IMR-90 (cell line): ENCODE data around the gene MYO9B.

Source experiments
- BHLHE40 ChIP-seq: fragments of 150-350 bp; IDR thresholded peaks from 2 replicates; pipeline ENCODE4 v1.6.1; 2016; ENCODE audit warnings: mild to moderate bottlenecking, low read depth, low read length
- MAFK ChIP-seq: IDR thresholded peaks from 2 replicates; pipeline ENCODE4 v1.6.1; 2012; ENCODE audit warnings: low read depth, low read length, improper control_type of control experiment
- POLR2A ChIP-seq: IDR thresholded peaks from 2 replicates; pipeline ENCODE4 v1.6.1; 2012; ENCODE audit warnings: mild to moderate bottlenecking, low read depth, low read length
- RCOR1 ChIP-seq: IDR thresholded peaks from 2 replicates; pipeline ENCODE4 v1.6.1; 2012; ENCODE audit warnings: mild to moderate bottlenecking, low read length, improper control_type of control experiment; ENCODE audit not compliant: insufficient replicate concordance
- TF ChIP-seq, protein P1 (sequence below): conservative IDR thresholded peaks from 2 replicates; pipeline ENCODE4 v1.5.1; 2012; ENCODE audit warnings: mild to moderate bottlenecking, low read depth, low read length, improper control_type of control experiment

DNA sequence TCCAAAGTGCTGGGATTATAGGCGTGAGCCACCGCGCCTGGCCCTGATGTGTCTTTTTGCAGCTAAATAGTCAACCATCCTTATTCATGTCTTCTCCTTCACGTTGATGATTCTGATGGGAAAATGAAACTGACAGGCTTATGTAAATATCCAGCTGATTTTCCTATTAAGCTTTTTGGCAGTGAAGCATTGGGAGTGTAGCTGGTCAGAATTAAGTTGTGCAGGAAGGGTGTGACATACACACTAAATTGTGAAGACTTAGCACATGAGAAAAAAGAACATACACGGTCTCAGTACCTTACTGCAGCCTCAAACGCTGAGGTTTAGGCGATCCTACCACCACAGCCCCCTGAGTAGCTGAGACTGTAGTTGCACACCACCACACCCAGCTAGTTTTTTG lies 89.1 kb downstream of the MYO9B start:
- TF ChIP-seq, protein P1, sequence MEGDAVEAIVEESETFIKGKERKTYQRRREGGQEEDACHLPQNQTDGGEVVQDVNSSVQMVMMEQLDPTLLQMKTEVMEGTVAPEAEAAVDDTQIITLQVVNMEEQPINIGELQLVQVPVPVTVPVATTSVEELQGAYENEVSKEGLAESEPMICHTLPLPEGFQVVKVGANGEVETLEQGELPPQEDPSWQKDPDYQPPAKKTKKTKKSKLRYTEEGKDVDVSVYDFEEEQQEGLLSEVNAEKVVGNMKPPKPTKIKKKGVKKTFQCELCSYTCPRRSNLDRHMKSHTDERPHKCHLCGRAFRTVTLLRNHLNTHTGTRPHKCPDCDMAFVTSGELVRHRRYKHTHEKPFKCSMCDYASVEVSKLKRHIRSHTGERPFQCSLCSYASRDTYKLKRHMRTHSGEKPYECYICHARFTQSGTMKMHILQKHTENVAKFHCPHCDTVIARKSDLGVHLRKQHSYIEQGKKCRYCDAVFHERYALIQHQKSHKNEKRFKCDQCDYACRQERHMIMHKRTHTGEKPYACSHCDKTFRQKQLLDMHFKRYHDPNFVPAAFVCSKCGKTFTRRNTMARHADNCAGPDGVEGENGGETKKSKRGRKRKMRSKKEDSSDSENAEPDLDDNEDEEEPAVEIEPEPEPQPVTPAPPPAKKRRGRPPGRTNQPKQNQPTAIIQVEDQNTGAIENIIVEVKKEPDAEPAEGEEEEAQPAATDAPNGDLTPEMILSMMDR, result no peak
- TF ChIP-seq POLR2A (no peak), BHLHE40 (no peak), MAFK (no peak), RCOR1 (no peak)
